GM23248 (cell line): ENCODE measurements around the gene UBAP1. TPM values are rescaled to one million over a fixed set of nuclear protein-coding genes. Genes with fewer than 3 reads are reported as not detected.

Source experiments
- DNase-seq: peaks from one replicate; pipeline ENCODE4 v3.0.0-alpha.2; 2015
- H2AFZ ChIP-seq: fragments of 200-600 bp; sonication (generic); 2 replicates; pipeline ENCODE4 v1.6.1; 2016; ENCODE audit warnings: antibody characterized with exemption
- H3F3A ChIP-seq: fragments of 200-600 bp; sonication (generic); 2 replicates; pipeline ENCODE4 v1.6.1; 2016; ENCODE audit warnings: mild to moderate bottlenecking, antibody characterized with exemption, mixed run types; ENCODE audit not compliant: insufficient read depth
- H3K27ac ChIP-seq: fragments of 200-600 bp; sonication (generic); 2 replicates; pipeline ENCODE4 v1.5.1; 2016; ENCODE audit warnings: mild to moderate bottlenecking
- H3K27me3 ChIP-seq: fragments of 200-600 bp; sonication (generic); replicated peaks from 2 replicates; pipeline ENCODE4 v1.6.1; 2016; ENCODE audit warnings: mild to moderate bottlenecking; ENCODE audit not compliant: insufficient read depth
- H3K36me3 ChIP-seq: fragments of 200-600 bp; sonication (generic); 2 replicates; pipeline ENCODE4 v1.6.1; 2016; ENCODE audit warnings: low read depth, mild to moderate bottlenecking
- H3K4me1 ChIP-seq: fragments of 200-600 bp; sonication (generic); 2 replicates; pipeline ENCODE4 v1.6.1; 2016; ENCODE audit warnings: mild to moderate bottlenecking; ENCODE audit not compliant: insufficient read depth
- H3K4me2 ChIP-seq: fragments of 200-600 bp; sonication (generic); one replicate; pipeline ENCODE4 v1.6.1; 2016; ENCODE audit warnings: mild to moderate bottlenecking; ENCODE audit not compliant: unreplicated experiment
- H3K4me3 ChIP-seq: fragments of 200-600 bp; sonication (generic); 2 replicates; pipeline ENCODE4 v1.5.1; 2016; ENCODE audit warnings: mild to moderate bottlenecking
- H3K79me2 ChIP-seq: fragments of 200-600 bp; sonication (generic); 2 replicates; pipeline ENCODE4 v1.6.1; 2016; ENCODE audit warnings: mild to moderate bottlenecking; ENCODE audit not compliant: insufficient read depth
- H3K9ac ChIP-seq: fragments of 200-600 bp; sonication (generic); 2 replicates; pipeline ENCODE4 v1.6.1; 2016; ENCODE audit warnings: mild to moderate bottlenecking
- H3K9me2 ChIP-seq: fragments of 200-600 bp; sonication (generic); 2 replicates; pipeline ENCODE4 v1.6.1; 2016; ENCODE audit warnings: mixed run types, mild to moderate bottlenecking, moderate library complexity; ENCODE audit not compliant: insufficient read depth
- H3K9me3 ChIP-seq: fragments of 200-600 bp; sonication (generic); one replicate; pipeline ENCODE4 v1.6.1; 2017; ENCODE audit warnings: low read depth
- H4K20me1 ChIP-seq: fragments of 200-600 bp; sonication (generic); 2 replicates; pipeline ENCODE4 v1.6.0; 2016; ENCODE audit not compliant: insufficient read depth
- EZH2 ChIP-seq: fragments of 200-600 bp; sonication (generic); IDR thresholded peaks from 2 replicates; pipeline ENCODE4 v1.6.1; 2018; ENCODE audit warnings: antibody characterized with exemption, mild to moderate bottlenecking; ENCODE audit not compliant: insufficient read depth, poor library complexity, severe bottlenecking
- EZH2phosphoT487 ChIP-seq: fragments of 200-600 bp; sonication (generic); IDR thresholded peaks from 2 replicates; pipeline ENCODE4 v1.6.1; 2018; ENCODE audit warnings: antibody characterized with exemption, moderate library complexity, mild to moderate bottlenecking, low read depth; ENCODE audit not compliant: insufficient read depth
- WGBS, 2 experiments: methylation state at CpG; one replicate each; pipeline ENCODE4 v1.1.6; 2015 to 2017; ENCODE audit warnings: low lambda C conversion rate in 2 of 2, low coverage in 1 of 2; ENCODE audit errors: missing lambda C conversion rate in 2 of 2; 5-methylcytosine and 5-hydroxymethylcytosine counted together
- in situ Hi-C: fragments of 300-500 bp; cut with MboI; formaldehyde crosslinking; loops from 2 replicates; pipeline ENCODE4 v1.15.0; 2020
- polyA plus RNA-seq: library from polyadenylated mRNA; unstranded; fragments of >200 nt; fragmentation: Nextera tagmentation; extraction: Ambion mirVana; gene quantifications from 2 replicates; pipeline ENCODE4 v1.2.1, GENCODE V29; 2016
- total RNA-seq: library from RNA; depleted of rRNA; stranded (reverse); fragments of >200 nt; shearing (Covaris generic); gene quantifications from 2 replicates; pipeline ENCODE4 v1.2.3, GENCODE V29; 2014

Gene UBAP1
- total and polyA plus RNA-seq, 2 experiments from 2014 or later, result 26.8 to 50.1 TPM

GRCh38 chr9:34227445-34227844 lies 48.6 kb downstream of the UBAP1 start:
- in situ Hi-C loops, result loop anchor here (25.0 kb wide), 1 partner anchor 115 kb away; no protein-coding TSS in a partner anchor
- WGBS, 2 experiments, result 28 to 36% methylated on average over 2 of the region's 2 CpGs
- DNase-seq, result peak; percentile 88

DNA sequence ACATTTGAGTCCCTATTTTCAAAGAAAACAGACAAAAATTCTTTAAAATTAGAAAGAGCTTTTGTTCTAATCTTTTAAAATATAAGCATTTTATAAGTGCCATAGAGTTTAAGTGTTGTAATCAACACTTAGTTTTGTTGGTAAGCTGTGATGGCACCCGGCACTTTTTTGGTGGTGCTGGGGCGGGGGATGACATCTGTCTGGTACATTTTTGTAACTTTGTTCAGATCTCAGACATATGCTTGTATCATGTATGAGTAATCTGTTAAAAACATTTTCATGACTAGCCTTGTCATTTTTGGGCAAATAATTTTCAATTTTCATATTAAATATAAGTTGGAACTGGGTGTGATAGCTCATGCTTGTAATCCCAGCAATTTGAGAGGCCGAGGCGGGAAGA lies 51.7 kb downstream of the UBAP1 start:
- H3K27ac ChIP-seq, result peak overlapping the region; percentile 51
- H4K20me1 ChIP-seq, result no peaks in the 10 kb centered on the region; the same call in 1 of the 2 replicates
- no peaks in the 10 kb centered on the region for H3K27me3 ChIP-seq
- peaks cover 36% of the 10 kb centered on the region for H3K4me1 ChIP-seq
- peaks cover 79% of the 10 kb centered on the region for H3K79me2 ChIP-seq
- peaks cover 21% of the 10 kb centered on the region for H3F3A ChIP-seq
- peak overlapping the region; percentile 24 for H3K4me2 ChIP-seq
- 31 to 32% methylated on average over 4 of the region's 4 CpGs for WGBS, 2 experiments
- in situ Hi-C loops, result loop anchor here (25.0 kb wide), 1 partner anchor 118 kb away; no protein-coding TSS in a partner anchor
- no peak overlapping the region for H3K9ac ChIP-seq
- peak; percentile 58 for DNase-seq
- H2AFZ ChIP-seq, result no peak overlapping the region
- no peak overlapping the region for H3K4me3 ChIP-seq
- H3K9me3 ChIP-seq, result no peaks in the 10 kb centered on the region
- no peaks in the 10 kb centered on the region for H3K9me2 ChIP-seq
- no peak for TF ChIP-seq EZH2phosphoT487
- TF ChIP-seq EZH2, result no peak
- no peaks in the 10 kb centered on the region for H3K36me3 ChIP-seq

More at GRCh38 chr9:34227445-34227844, 48.6 kb downstream of the UBAP1 start:
- Histone ChIP-seq H3K36me3 (no peaks in the 10 kb centered on the region), H3K4me2 (peak overlapping the region; percentile 40), H3K4me1 (peaks cover 46% of the 10 kb centered on the region), H3K9me3 (no peaks in the 10 kb centered on the region), H3K9me2 (no peaks in the 10 kb centered on the region), H3K9ac (0 out of 2 replicates have a peak overlapping the region, but pooled peaks have one; percentile 17), H3F3A (peaks cover 41% of the 10 kb centered on the region), H2AFZ (no peak overlapping the region), H3K4me3 (no peak overlapping the region), H3K79me2 (peaks cover 89% of the 10 kb centered on the region), H3K27me3 (no peaks in the 10 kb centered on the region), H3K27ac (peak overlapping the region; percentile 67), H4K20me1 (no peaks in the 10 kb centered on the region; the same call in 1 of the 2 replicates)
- TF ChIP-seq EZH2, result no peak
- no peak for TF ChIP-seq EZH2phosphoT487

GRCh38 chr9:34232201-34232600 lies 53.4 kb downstream of the UBAP1 start:
- Histone ChIP-seq H3K4me3 (no peak overlapping the region), H2AFZ (no peak overlapping the region)

DNA sequence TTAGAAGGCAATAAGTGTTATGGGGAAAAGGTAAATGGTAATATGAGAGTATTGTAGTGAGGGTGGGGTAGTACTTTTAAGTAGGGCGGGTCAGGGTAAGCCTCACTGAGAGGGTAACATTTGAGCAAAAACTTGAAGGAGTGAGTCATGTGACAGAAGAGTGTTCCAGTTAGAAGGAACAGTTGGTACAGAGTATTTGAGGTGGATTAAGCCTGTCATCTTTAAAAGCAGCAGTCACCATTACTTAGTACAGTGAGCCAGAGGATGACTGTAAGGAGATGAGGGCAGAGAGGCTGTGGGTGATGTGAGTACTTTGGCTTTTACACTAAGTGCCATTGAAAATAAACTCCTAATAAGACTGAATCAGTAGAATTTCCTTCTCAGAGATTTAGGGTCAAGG lies 54.8 kb downstream of the UBAP1 start:
- Histone ChIP-seq H2AFZ (no peak overlapping the region), H3K36me3 (peaks cover 18% of the 10 kb centered on the region), H3K4me3 (no peak overlapping the region), H3K27me3 (no peaks in the 10 kb centered on the region), H3K27ac (peak overlapping the region; percentile 29), H3K79me2 (peaks cover 70% of the 10 kb centered on the region), H3K4me2 (peak overlapping the region; percentile 21), H3K9me3 (no peaks in the 10 kb centered on the region), H3K9me2 (no peaks in the 10 kb centered on the region), H3F3A (peaks cover 13% of the 10 kb centered on the region), H4K20me1 (no peaks in the 10 kb centered on the region; the same call in 1 of the 2 replicates), H3K4me1 (peaks cover 18% of the 10 kb centered on the region), H3K9ac (no peak overlapping the region)
- DNase-seq, result peak; percentile 74
- no peak for TF ChIP-seq EZH2
- TF ChIP-seq EZH2phosphoT487, result no peak
- 89 to 100% methylated on average over 1 of the region's 1 CpG for WGBS, 2 experiments
- in situ Hi-C loops, result loop anchor here (25.0 kb wide), 1 partner anchor 121 kb away; no protein-coding TSS in a partner anchor

More at GRCh38 chr9:34232201-34232600, 53.4 kb downstream of the UBAP1 start:
- no peak for DNase-seq
- H3K9me3 ChIP-seq, result no peaks in the 10 kb centered on the region
- H3K27ac ChIP-seq, result no peak overlapping the region
- peaks cover 11% of the 10 kb centered on the region for H3K36me3 ChIP-seq
- peaks cover 70% of the 10 kb centered on the region for H3K79me2 ChIP-seq
- H3K4me1 ChIP-seq, result peaks cover 28% of the 10 kb centered on the region
- in situ Hi-C loops, result loop anchor here (25.0 kb wide), 1 partner anchor 120 kb away; no protein-coding TSS in a partner anchor
- no peaks in the 10 kb centered on the region; the same call in 1 of the 2 replicates for H4K20me1 ChIP-seq
- no peaks in the 10 kb centered on the region for H3K9me2 ChIP-seq
- no peak for TF ChIP-seq EZH2phosphoT487
- no peak for TF ChIP-seq EZH2
- H3K27me3 ChIP-seq, result no peaks in the 10 kb centered on the region
- 35% methylated on average over 2 of the region's 2 CpGs for WGBS, 2 experiments
- H3F3A ChIP-seq, result peaks cover 16% of the 10 kb centered on the region
- no peak overlapping the region for H3K9ac ChIP-seq
- H3K4me2 ChIP-seq, result no peak overlapping the region
